ENCODE results near the gene H2AZ2. TPM values are rescaled to one million over a fixed set of nuclear protein-coding genes. Genes with fewer than 3 reads are reported as not detected.

The H2AZ2 gene
- total RNA-seq, 2 experiments from 2014 or later: 274 to 440 TPM

GRCh38 chr7:44852590-44852989, 4.7 kb upstream of the H2AZ2 start:
- Histone ChIP-seq H3K79me2 (ENCODE audit: insufficient read depth, low read depth, low read length) (peaks cover 12% of the 10 kb centered on the region; the same call in 1 of the 2 replicates), H4K20me1 (ENCODE audit: insufficient read depth, low read length) (no peaks in the 10 kb centered on the region), H2AFZ (ENCODE audit: low read length) (no peak overlapping the region), H3K9me2 (ENCODE audit: insufficient read depth, low read length) (no peaks in the 10 kb centered on the region), H3K9me3 (ENCODE audit: low read length) (no peaks in the 10 kb centered on the region), H3K4me3 (ENCODE audit: low read depth, low read length, poor library complexity, severe bottlenecking) (no peak overlapping the region), H3K4me1 (ENCODE audit: insufficient read depth, low read length, poor library complexity, severe bottlenecking) (peaks cover 17% of the 10 kb centered on the region), H3K27ac (ENCODE audit: low read depth, low read length, poor library complexity, severe bottlenecking) (no peak overlapping the region), H3K4me2 (ENCODE audit: low read length) (no peak overlapping the region), H3K36me3 (ENCODE audit: insufficient read depth, low read length) (no peaks in the 10 kb centered on the region)
- TF ChIP-seq CTCF (conservative IDR thresholded peaks at IDR 0.05; ENCODE audit: low read length) (no peak), EZH2phosphoT487 (IDR thresholded peaks at IDR 0.05; ENCODE audit: borderline replicate concordance, low read depth, low read length) (no peak)
- no peak for DNase-seq (ENCODE audit: low spot score)
- CTCF ChIA-PET (ENCODE audit: unreplicated experiment): no interaction called here
- POLR2A ChIA-PET: interaction anchor here (0.6 to 1.4 kb wide), 3 partner anchors 68 to 150 kb away, joined by 4 to 5 read pairs (median 4); no protein-coding TSS in a partner anchor
- intact Hi-C loops (cut with micrococcal nuclease; ENCODE audit: unreplicated experiment): loop anchor here (10.0 kb wide), 1 partner anchor 282 kb away; no protein-coding TSS in a partner anchor
- no TSS peak for BruUV-seq (replicated peaks)

- no peak for TF ChIP-seq EZH2phosphoT487 (IDR thresholded peaks at IDR 0.05; ENCODE audit: borderline replicate concordance, low read depth, low read length)
- TF ChIP-seq CTCF (conservative IDR thresholded peaks at IDR 0.05; ENCODE audit: low read length): no peak
- peak overlapping the region; percentile 72 for H3K4me3 ChIP-seq (ENCODE audit: low read depth, low read length, poor library complexity, severe bottlenecking)
- no peaks in the 10 kb centered on the region for H3K9me2 ChIP-seq (ENCODE audit: insufficient read depth, low read length)
- H3K4me1 ChIP-seq (ENCODE audit: insufficient read depth, low read length, poor library complexity, severe bottlenecking): peaks cover 24% of the 10 kb centered on the region
- intact Hi-C loops (cut with micrococcal nuclease; ENCODE audit: unreplicated experiment): loop anchor here (2.0 to 10.0 kb wide), 5 partner anchors 72 to 285 kb away; partner anchors contain the start of genes CCM2, MYO1G and TBRG4
- H3K27ac ChIP-seq (ENCODE audit: low read depth, low read length, poor library complexity, severe bottlenecking): no peak overlapping the region
- BruUV-seq (replicated peaks): no TSS peak
- no peaks in the 10 kb centered on the region for H3K9me3 ChIP-seq (ENCODE audit: low read length)
- H3K79me2 ChIP-seq (ENCODE audit: insufficient read depth, low read depth, low read length): peaks cover 37% of the 10 kb centered on the region
- POLR2A ChIA-PET: interaction anchor here (0.6 to 4.4 kb wide), 22 partner anchors 8 to 286 kb away, joined by 3 to 27 read pairs (median 3); partner anchors contain the start of genes PURB and TMED4
- peaks cover 24% of the 10 kb centered on the region for H4K20me1 ChIP-seq (ENCODE audit: insufficient read depth, low read length)
- no peak for DNase-seq (ENCODE audit: low spot score)
- H2AFZ ChIP-seq (ENCODE audit: low read length): no peak overlapping the region
- H3K4me2 ChIP-seq (ENCODE audit: low read length): peak overlapping the region; percentile 95
- CTCF ChIA-PET (ENCODE audit: unreplicated experiment): interaction anchor here (1.4 to 1.6 kb wide), 2 partner anchors 262 to 286 kb away, joined by 4 to 5 read pairs; no protein-coding TSS in a partner anchor
- H3K36me3 ChIP-seq (ENCODE audit: insufficient read depth, low read length): no peaks in the 10 kb centered on the region
Measured at GRCh38 chr7:44849885-44850544, 2.1 kb upstream of the H2AZ2 start.
